Fibroblast of lung (primary cell): Measurements from ENCODE around the gene POLR3H.

Experiments
- CTCF ChIP-seq, 2 donors: IDR thresholded peaks in 1 of 2; conservative IDR thresholded peaks in 1 of 2; 1 replicate in 1 of 2; 2 replicates in 1 of 2; pipeline ENCODE4 v1.5.1; 2011 to 2012; ENCODE audit warnings: low read length in 2 of 2, control low read depth in 1 of 2, inconsistent platforms in 1 of 2, low read depth in 1 of 2, mild to moderate bottlenecking in 1 of 2
- EZH2 ChIP-seq: IDR thresholded peaks from 2 replicates; pipeline ENCODE4 v1.5.1; 2012; ENCODE audit warnings: low read length, control low read depth, mild to moderate bottlenecking; ENCODE audit errors: missing control alignments

DNA sequence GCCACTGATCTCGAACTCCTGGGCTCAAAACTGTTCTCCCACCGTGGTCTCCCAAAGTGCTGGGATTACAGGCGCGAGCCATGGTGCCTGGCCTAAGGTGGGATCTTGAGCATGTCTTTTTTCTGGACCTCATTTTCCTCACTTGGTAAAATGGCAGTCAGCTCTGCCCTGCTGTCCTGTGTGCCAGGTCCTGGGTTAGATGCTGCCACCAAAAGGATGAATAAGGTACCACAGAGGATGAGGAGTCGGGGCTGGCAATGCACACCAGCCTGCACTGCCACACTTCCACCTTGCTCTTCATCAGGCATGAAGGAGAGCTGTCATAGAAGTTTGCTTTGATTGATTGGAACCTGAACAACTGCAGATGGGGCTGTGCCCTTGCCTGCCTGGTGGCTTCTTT lies 43.1 kb downstream of the POLR3H start:
- TF ChIP-seq EZH2 (no peak), CTCF (conservative IDR thresholded peaks at IDR 0.05 in 1 of 2, IDR thresholded peaks at IDR 0.05 in 1 of 2; ENCODE audit: low read depth in 1 of 2, low read length in 2 of 2) (peak; percentile 9 to 27)
